Testis (tissue), 2 donors: Measurements from ENCODE around the gene MCRS1.

Experiments
- POLR2A ChIP-seq: fragments of 450-650 bp; IDR thresholded peaks from one replicate; pipeline ENCODE4 v1.6.1; 2017; ENCODE audit warnings: antibody characterized with exemption, mild to moderate bottlenecking, moderate library complexity
- TF ChIP-seq, protein P1 (sequence below), 3 experiments: fragments of 450-650 bp in 2 of 3; fragments of 200-600 bp in 1 of 3; sonication (generic) in 1 of 3; IDR thresholded peaks; one replicate each; pipeline ENCODE4 v1.5.1; 2016 to 2019; ENCODE audit warnings: antibody characterized with exemption in 3 of 3, mild to moderate bottlenecking in 2 of 3, moderate library complexity in 1 of 3

DNA sequence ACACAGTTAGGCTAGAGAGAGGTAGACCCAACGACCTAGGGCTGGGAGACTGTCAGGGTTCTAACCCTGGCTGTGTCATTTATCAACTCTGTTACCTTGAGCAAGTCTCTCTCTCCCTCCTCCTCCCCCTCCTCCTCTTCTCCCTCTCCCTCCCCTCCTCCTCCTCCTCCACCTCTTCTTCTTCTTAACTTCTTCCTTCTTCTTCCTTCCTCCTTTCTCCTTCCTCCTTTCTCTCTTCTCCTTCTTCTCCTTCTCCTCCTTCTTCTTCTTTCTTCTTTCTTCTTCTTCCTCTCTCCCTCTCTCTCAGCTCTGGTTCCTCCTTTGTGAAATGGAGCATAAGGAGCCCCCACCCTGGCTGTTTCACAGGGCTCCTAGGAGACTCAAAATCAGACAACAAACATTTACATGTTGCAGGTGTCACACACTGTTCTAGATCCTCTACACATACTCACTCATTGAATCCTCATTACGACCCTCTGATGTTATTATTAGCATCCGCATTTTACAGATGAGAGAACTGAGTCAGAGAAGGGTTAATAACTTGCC lies 31.3 kb downstream of the MCRS1 start:
- TF ChIP-seq, protein P1, sequence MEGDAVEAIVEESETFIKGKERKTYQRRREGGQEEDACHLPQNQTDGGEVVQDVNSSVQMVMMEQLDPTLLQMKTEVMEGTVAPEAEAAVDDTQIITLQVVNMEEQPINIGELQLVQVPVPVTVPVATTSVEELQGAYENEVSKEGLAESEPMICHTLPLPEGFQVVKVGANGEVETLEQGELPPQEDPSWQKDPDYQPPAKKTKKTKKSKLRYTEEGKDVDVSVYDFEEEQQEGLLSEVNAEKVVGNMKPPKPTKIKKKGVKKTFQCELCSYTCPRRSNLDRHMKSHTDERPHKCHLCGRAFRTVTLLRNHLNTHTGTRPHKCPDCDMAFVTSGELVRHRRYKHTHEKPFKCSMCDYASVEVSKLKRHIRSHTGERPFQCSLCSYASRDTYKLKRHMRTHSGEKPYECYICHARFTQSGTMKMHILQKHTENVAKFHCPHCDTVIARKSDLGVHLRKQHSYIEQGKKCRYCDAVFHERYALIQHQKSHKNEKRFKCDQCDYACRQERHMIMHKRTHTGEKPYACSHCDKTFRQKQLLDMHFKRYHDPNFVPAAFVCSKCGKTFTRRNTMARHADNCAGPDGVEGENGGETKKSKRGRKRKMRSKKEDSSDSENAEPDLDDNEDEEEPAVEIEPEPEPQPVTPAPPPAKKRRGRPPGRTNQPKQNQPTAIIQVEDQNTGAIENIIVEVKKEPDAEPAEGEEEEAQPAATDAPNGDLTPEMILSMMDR (IDR thresholded peaks at IDR 0.05), result no peak
- no peak for TF ChIP-seq POLR2A
